Measurements from ENCODE around the gene C10orf88.

DNA sequence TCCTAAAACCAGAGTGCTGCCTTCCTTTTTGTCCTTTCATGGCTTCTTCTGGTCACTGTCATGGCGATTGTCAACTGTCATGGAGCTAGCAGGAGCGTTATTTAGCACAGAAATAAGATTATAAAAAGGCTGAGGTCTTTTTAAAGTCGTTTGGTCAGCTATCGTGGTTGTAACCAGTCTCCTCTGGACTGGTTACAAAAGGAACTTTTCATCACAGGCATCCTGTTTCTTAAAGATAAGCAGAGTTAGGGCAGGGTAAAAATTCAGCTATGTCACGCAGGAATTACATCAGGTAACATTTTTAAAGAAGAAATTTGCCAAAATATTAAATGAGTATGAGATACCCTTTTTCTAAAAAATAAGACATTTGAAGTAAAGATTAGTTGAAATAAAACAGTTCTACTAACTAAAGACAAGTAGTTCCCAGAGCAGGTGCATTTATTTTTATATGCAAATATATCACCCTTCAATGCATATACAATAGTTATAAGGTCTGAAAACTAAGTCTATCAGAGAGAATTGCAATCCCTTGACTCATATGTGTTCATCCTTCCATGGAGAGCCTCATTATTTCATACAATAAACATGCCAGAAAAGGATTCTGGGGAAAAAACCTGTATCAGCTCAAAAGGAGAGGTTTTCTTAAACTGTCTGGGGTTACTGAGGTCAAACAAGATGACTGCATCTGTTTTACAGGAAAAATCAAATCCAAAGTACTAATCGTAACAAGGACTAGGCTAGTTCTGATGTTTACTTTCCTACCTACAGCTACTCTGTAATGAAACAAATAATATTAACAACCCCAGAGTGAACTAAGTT, 22.7 kb downstream of the C10orf88 start:
- TF ChIP-seq, protein P1, sequence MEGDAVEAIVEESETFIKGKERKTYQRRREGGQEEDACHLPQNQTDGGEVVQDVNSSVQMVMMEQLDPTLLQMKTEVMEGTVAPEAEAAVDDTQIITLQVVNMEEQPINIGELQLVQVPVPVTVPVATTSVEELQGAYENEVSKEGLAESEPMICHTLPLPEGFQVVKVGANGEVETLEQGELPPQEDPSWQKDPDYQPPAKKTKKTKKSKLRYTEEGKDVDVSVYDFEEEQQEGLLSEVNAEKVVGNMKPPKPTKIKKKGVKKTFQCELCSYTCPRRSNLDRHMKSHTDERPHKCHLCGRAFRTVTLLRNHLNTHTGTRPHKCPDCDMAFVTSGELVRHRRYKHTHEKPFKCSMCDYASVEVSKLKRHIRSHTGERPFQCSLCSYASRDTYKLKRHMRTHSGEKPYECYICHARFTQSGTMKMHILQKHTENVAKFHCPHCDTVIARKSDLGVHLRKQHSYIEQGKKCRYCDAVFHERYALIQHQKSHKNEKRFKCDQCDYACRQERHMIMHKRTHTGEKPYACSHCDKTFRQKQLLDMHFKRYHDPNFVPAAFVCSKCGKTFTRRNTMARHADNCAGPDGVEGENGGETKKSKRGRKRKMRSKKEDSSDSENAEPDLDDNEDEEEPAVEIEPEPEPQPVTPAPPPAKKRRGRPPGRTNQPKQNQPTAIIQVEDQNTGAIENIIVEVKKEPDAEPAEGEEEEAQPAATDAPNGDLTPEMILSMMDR (IDR thresholded peaks at IDR 0.05; ENCODE audit: insufficient read depth, low read depth, low read length) = no peak
- TF ChIP-seq EZH2 (IDR thresholded peaks at IDR 0.05; ENCODE audit: insufficient read depth, low read length) = no peak
